ENCODE data around the gene KRT7.

Gene KRT7

GRCh38 chr12:52204931-52205505, 28.0 kb upstream of the KRT7 start:
- H3K27me3 ChIP-seq (ENCODE audit: insufficient read depth, low read length, poor library complexity, severe bottlenecking) = no peaks in the 10 kb centered on the region
- no peaks in the 10 kb centered on the region for H3K36me3 ChIP-seq (ENCODE audit: insufficient read depth, low read length)
- no peak overlapping the region for H2AFZ ChIP-seq (ENCODE audit: low read length)
- no peak for TF ChIP-seq CTCF (conservative IDR thresholded peaks at IDR 0.05; ENCODE audit: low read length)
- TF ChIP-seq EZH2phosphoT487 (IDR thresholded peaks at IDR 0.05; ENCODE audit: borderline replicate concordance) = no peak
- H3K4me3 ChIP-seq (ENCODE audit: low read length, poor library complexity, severe bottlenecking) = no peak overlapping the region
- H4K20me1 ChIP-seq (ENCODE audit: insufficient read depth, low read length, poor library complexity, severe bottlenecking) = no peaks in the 10 kb centered on the region
- no peaks in the 10 kb centered on the region for H3K4me1 ChIP-seq (ENCODE audit: insufficient read depth, low read length, poor library complexity, severe bottlenecking)
- H3F3A ChIP-seq (ENCODE audit: low read depth) = no peaks in the 10 kb centered on the region
- H3K9ac ChIP-seq (ENCODE audit: low read depth, low read length, poor library complexity, severe bottlenecking) = no peak overlapping the region
- no peaks in the 10 kb centered on the region for H3K9me2 ChIP-seq (replicated peaks; ENCODE audit: low read depth, low read length)
- H3K4me2 ChIP-seq (ENCODE audit: low read depth, low read length, poor library complexity, severe bottlenecking) = no peak overlapping the region
- no peaks in the 10 kb centered on the region for H3K9me3 ChIP-seq (ENCODE audit: insufficient read depth, low read depth, low read length)
- H3K79me2 ChIP-seq (ENCODE audit: insufficient read depth, low read length) = no peaks in the 10 kb centered on the region

GRCh38 chr12:52205612-52206303, 27.3 kb upstream of the KRT7 start:
- TF ChIP-seq EZH2phosphoT487 (IDR thresholded peaks at IDR 0.05; ENCODE audit: borderline replicate concordance) = no peak
- no peak for TF ChIP-seq CTCF (conservative IDR thresholded peaks at IDR 0.05; ENCODE audit: low read length)
- Histone ChIP-seq H3K4me3 (ENCODE audit: low read length, poor library complexity, severe bottlenecking) (no peak overlapping the region), H3K9me2 (replicated peaks; ENCODE audit: low read depth, low read length) (no peaks in the 10 kb centered on the region), H3K9me3 (ENCODE audit: insufficient read depth, low read depth, low read length) (no peaks in the 10 kb centered on the region), H3K36me3 (ENCODE audit: insufficient read depth, low read length) (no peaks in the 10 kb centered on the region), H3K79me2 (ENCODE audit: insufficient read depth, low read length) (no peaks in the 10 kb centered on the region), H3K27me3 (ENCODE audit: insufficient read depth, low read length, poor library complexity, severe bottlenecking) (no peaks in the 10 kb centered on the region), H3K4me1 (ENCODE audit: insufficient read depth, low read length, poor library complexity, severe bottlenecking) (no peaks in the 10 kb centered on the region), H3K4me2 (ENCODE audit: low read depth, low read length, poor library complexity, severe bottlenecking) (no peak overlapping the region), H4K20me1 (ENCODE audit: insufficient read depth, low read length, poor library complexity, severe bottlenecking) (no peaks in the 10 kb centered on the region), H3F3A (ENCODE audit: low read depth) (no peaks in the 10 kb centered on the region), H3K9ac (ENCODE audit: low read depth, low read length, poor library complexity, severe bottlenecking) (no peak overlapping the region), H2AFZ (ENCODE audit: low read length) (no peak overlapping the region)

GRCh38 chr12:52206304-52207040, 26.6 kb upstream of the KRT7 start:
- H3K9me2 ChIP-seq (replicated peaks; ENCODE audit: low read depth, low read length) = no peaks in the 10 kb centered on the region
- TF ChIP-seq CTCF (conservative IDR thresholded peaks at IDR 0.05; ENCODE audit: low read length) = no peak
- no peak for TF ChIP-seq EZH2phosphoT487 (IDR thresholded peaks at IDR 0.05; ENCODE audit: borderline replicate concordance)
- no peaks in the 10 kb centered on the region for H4K20me1 ChIP-seq (ENCODE audit: insufficient read depth, low read length, poor library complexity, severe bottlenecking)
- no peaks in the 10 kb centered on the region for H3K79me2 ChIP-seq (ENCODE audit: insufficient read depth, low read length)
- H3K9me3 ChIP-seq (ENCODE audit: insufficient read depth, low read depth, low read length) = no peaks in the 10 kb centered on the region
- H3K9ac ChIP-seq (ENCODE audit: low read depth, low read length, poor library complexity, severe bottlenecking) = no peak overlapping the region
- no peaks in the 10 kb centered on the region for H3K4me1 ChIP-seq (ENCODE audit: insufficient read depth, low read length, poor library complexity, severe bottlenecking)
- no peak overlapping the region for H3K4me2 ChIP-seq (ENCODE audit: low read depth, low read length, poor library complexity, severe bottlenecking)
- H3K27me3 ChIP-seq (ENCODE audit: insufficient read depth, low read length, poor library complexity, severe bottlenecking) = no peaks in the 10 kb centered on the region
- H3K36me3 ChIP-seq (ENCODE audit: insufficient read depth, low read length) = no peaks in the 10 kb centered on the region
- no peak overlapping the region for H2AFZ ChIP-seq (ENCODE audit: low read length)
- no peaks in the 10 kb centered on the region for H3F3A ChIP-seq (ENCODE audit: low read depth)
- no peak overlapping the region for H3K4me3 ChIP-seq (ENCODE audit: low read length, poor library complexity, severe bottlenecking)

Data from Loucy (cell line).